Mesenchymal stem cell (in vitro differentiated cells and primary cell): ENCODE results near the gene AKR1C2.
"Not testable (repeated sequence)": the region's sequence is repeated elsewhere in the genome, so short reads cannot be mapped to it uniquely, and the experiment has no call there.

Experiments
- DNase-seq: peaks from one replicate; pipeline ENCODE4 v3.0.0-alpha.2; 2013
- H2AFZ ChIP-seq: one replicate; pipeline ENCODE4 v1.6.1; 2013; ENCODE audit warnings: low read depth, mild to moderate bottlenecking, control low read depth, inconsistent platforms, low read length, moderate library complexity
- H2AK5ac ChIP-seq: 2 replicates; pipeline ENCODE4 v1.6.1; 2013; ENCODE audit warnings: low read length, moderate library complexity, mild to moderate bottlenecking, inconsistent platforms; ENCODE audit not compliant: severe bottlenecking
- H2BK120ac ChIP-seq: one replicate; pipeline ENCODE4 v1.6.1; 2013; ENCODE audit warnings: low read depth, mild to moderate bottlenecking, inconsistent platforms, low read length, moderate library complexity
- H2BK12ac ChIP-seq, 2 experiments: one replicate each; pipeline ENCODE4 v1.6.1; 2013; ENCODE audit warnings: inconsistent platforms in 2 of 2, low read length in 2 of 2, mild to moderate bottlenecking in 2 of 2, moderate library complexity in 2 of 2, control low read depth in 1 of 2
- H2BK15ac ChIP-seq: one replicate; pipeline ENCODE4 v1.6.1; 2013; ENCODE audit warnings: mild to moderate bottlenecking, low read depth, inconsistent platforms; ENCODE audit not compliant: poor library complexity, severe bottlenecking
- H2BK5ac ChIP-seq: 2 replicates; pipeline ENCODE4 v1.6.1; 2013; ENCODE audit warnings: low read depth, mild to moderate bottlenecking, low read length, control low read depth, inconsistent platforms; ENCODE audit not compliant: poor library complexity, severe bottlenecking
- H3K14ac ChIP-seq, 2 experiments: one replicate each; pipeline ENCODE4 v1.6.1; 2013; ENCODE audit warnings: inconsistent platforms in 2 of 2, low read length in 2 of 2, control low read depth in 1 of 2, mild to moderate bottlenecking in 1 of 2, moderate library complexity in 1 of 2
- H3K18ac ChIP-seq, 2 experiments: one replicate each; pipeline ENCODE4 v1.6.1; 2013; ENCODE audit warnings: inconsistent platforms in 2 of 2, low read length in 2 of 2, control low read depth in 1 of 2, low read depth in 1 of 2, mild to moderate bottlenecking in 1 of 2
- H3K23ac ChIP-seq, 2 experiments: one replicate each; pipeline ENCODE4 v1.6.1; 2013; ENCODE audit warnings: inconsistent platforms in 2 of 2, low read length in 2 of 2, mild to moderate bottlenecking in 2 of 2, moderate library complexity in 2 of 2, control low read depth in 1 of 2
- H3K27ac ChIP-seq: 2 replicates; pipeline ENCODE4 v1.5.1; 2013; ENCODE audit warnings: mild to moderate bottlenecking, moderate library complexity, low read length, control low read depth, inconsistent platforms; ENCODE audit not compliant: poor library complexity, severe bottlenecking
- H3K27me3 ChIP-seq, 2 experiments: 2 replicates each; pipeline versions ENCODE4 v1.6.1 to v1.7.0; 2013; ENCODE audit warnings: low read length in 2 of 2, mild to moderate bottlenecking in 2 of 2, moderate library complexity in 2 of 2, control low read depth in 1 of 2, inconsistent platforms in 1 of 2; ENCODE audit not compliant: control insufficient read depth in 1 of 2, insufficient read depth in 1 of 2
- H3K36me3 ChIP-seq, 2 experiments: 2 replicates each; pipeline versions ENCODE4 v1.6.1 to v1.7.0; 2013; ENCODE audit warnings: low read length in 2 of 2, control low read depth in 1 of 2, inconsistent platforms in 1 of 2, low read depth in 1 of 2, mild to moderate bottlenecking in 1 of 2; ENCODE audit not compliant: insufficient read depth in 2 of 2, control insufficient read depth in 1 of 2
- H3K4ac ChIP-seq, 2 experiments: one replicate each; pipeline ENCODE4 v1.6.1; 2013; ENCODE audit warnings: inconsistent platforms in 2 of 2, low read length in 2 of 2, mild to moderate bottlenecking in 2 of 2, moderate library complexity in 2 of 2, control low read depth in 1 of 2, low read depth in 1 of 2
- H3K4me1 ChIP-seq: 2 replicates; pipeline ENCODE4 v1.6.1; 2013; ENCODE audit warnings: low read depth, low read length, control low read depth; ENCODE audit not compliant: control insufficient read depth, insufficient read depth
- H3K4me2 ChIP-seq: 2 replicates; pipeline ENCODE4 v1.6.1; 2013; ENCODE audit warnings: low read length, mild to moderate bottlenecking, inconsistent platforms; ENCODE audit not compliant: poor library complexity, severe bottlenecking
- H3K4me3 ChIP-seq, 2 experiments: 2 replicates each; pipeline versions ENCODE4 v1.5.1 to v1.7.0; 2013; ENCODE audit warnings: low read length in 2 of 2, mild to moderate bottlenecking in 2 of 2, control low read depth in 1 of 2, low read depth in 1 of 2; ENCODE audit not compliant: insufficient read depth in 1 of 2
- H3K79me1 ChIP-seq: replicated peaks from 2 replicates; pipeline ENCODE4 v1.6.1; 2013; ENCODE audit warnings: mild to moderate bottlenecking, control low read depth, low read length, inconsistent platforms; ENCODE audit not compliant: poor library complexity, severe bottlenecking
- H3K9ac ChIP-seq: 2 replicates; pipeline ENCODE4 v1.7.0; 2013; ENCODE audit warnings: mild to moderate bottlenecking, low read length, moderate library complexity
- H3K9me3 ChIP-seq: 2 replicates; pipeline ENCODE4 v1.7.0; 2013; ENCODE audit warnings: mild to moderate bottlenecking, low read length; ENCODE audit not compliant: control insufficient read depth
- H4K8ac ChIP-seq: one replicate; pipeline ENCODE4 v1.6.1; 2013; ENCODE audit warnings: inconsistent platforms, mild to moderate bottlenecking, low read length, moderate library complexity
- H4K91ac ChIP-seq: one replicate; pipeline ENCODE4 v1.6.1; 2013; ENCODE audit warnings: mild to moderate bottlenecking, low read length, inconsistent platforms
- WGBS: methylation state at CpG from one replicate; pipeline ENCODE4 v1.1.7; 2013; ENCODE audit warnings: mixed read lengths; 5-methylcytosine and 5-hydroxymethylcytosine counted together

AKR1C2 gene

DNA sequence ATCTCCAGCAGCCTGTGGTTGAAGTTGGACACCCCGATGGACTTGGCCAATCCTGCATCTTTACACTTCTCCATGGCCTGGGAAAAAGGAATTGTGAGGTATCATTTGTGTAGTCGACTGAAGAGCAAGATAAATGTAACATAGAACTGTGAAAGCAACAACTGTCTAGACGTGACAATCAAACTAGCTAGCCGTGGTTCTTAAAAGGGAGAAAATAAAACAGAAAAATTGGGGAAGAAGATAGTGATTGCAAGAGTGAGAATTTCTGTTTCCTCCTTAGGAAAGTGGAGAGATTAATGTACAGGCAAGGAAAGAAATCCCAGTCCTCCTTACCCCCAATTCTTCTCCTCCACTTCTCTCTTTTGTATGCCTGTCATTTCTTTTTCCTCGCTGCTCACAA is 5.0 kb downstream of the AKR1C2 start:
- WGBS = 89% methylated on average over 4 of the region's 5 CpGs
- Histone ChIP-seq H3K9ac (no peak overlapping the region), H3K27ac (no peak overlapping the region), H3K27me3 (no peaks in the 10 kb centered on the region), H3K4me3 (no peak overlapping the region), H2BK15ac (no peak overlapping the region), H2BK5ac (no peak overlapping the region), H2BK12ac (no peak overlapping the region), H2BK120ac (no peak overlapping the region), H4K8ac (no peak overlapping the region), H3K23ac (no peak overlapping the region), H3K4me2 (no peak overlapping the region), H3K4me1 (no peaks in the 10 kb centered on the region), H3K9me3 (no peaks in the 10 kb centered on the region), H3K36me3 (peaks cover 0 to 60% of the 10 kb centered on the region in 2 experiments), H4K91ac (no peak overlapping the region), H3K79me1 (no peaks in the 10 kb centered on the region), H3K18ac (no peak overlapping the region), H3K4ac (no peak overlapping the region), H2AFZ (no peak overlapping the region), H2AK5ac (no peak overlapping the region), H3K14ac (no peak overlapping the region)
- no peak for DNase-seq

DNA sequence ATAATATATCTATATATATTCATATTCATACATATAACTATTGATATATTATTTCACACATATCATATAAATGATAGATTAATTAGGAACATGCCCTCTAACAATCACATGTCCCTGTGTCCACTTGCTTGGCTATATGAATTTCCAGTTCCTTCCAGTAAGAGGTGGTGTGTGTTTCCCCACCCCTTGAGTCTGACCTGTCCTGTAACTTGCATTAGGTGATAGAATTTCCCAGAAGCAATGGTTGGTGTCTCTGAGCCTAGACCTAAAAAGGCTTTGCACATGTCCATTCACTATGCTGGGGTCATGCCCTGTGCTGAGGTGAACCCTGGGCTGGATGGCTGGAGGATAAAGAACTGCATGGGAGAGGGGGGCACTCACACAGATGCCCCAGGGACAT is 9.4 kb downstream of the AKR1C2 start:
- H3K23ac ChIP-seq, H3K4me3 ChIP-seq, H3K79me1 ChIP-seq, H3K27me3 ChIP-seq, H3K18ac ChIP-seq, H3K14ac ChIP-seq, H3K9me3 ChIP-seq, H4K91ac ChIP-seq, DNase-seq, H3K4me2 ChIP-seq, H3K4me1 ChIP-seq, H2BK12ac ChIP-seq, H3K4ac ChIP-seq, H3K9ac ChIP-seq, H2BK15ac ChIP-seq, H2BK120ac ChIP-seq, H4K8ac ChIP-seq, H2AFZ ChIP-seq, H2AK5ac ChIP-seq, H2BK5ac ChIP-seq, H3K27ac ChIP-seq: not testable (repeated sequence)
- peaks cover 0 to 67% of the 10 kb centered on the region in 2 experiments for H3K36me3 ChIP-seq

DNA sequence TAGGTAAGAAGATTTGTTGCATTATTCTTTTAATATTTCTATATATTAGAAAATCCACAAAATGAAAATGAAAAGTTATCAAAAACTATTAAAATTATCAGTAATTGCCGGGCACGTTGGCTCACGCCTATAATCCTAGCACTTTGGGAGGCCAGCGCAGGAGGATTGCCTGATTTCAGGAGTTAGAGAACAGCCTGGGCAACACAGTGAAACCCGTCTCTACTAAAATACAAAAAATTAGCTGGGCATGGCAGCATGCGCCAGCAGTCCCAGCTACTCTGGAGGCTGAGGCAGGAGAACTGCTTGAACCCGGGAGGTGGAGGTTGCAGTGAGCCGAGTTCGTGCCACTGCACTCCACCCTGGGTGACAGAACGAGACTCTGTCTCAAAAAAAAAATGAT is 11.1 kb downstream of the AKR1C2 start:
- H3K27ac ChIP-seq, H2AK5ac ChIP-seq, H3K4me2 ChIP-seq, H2BK5ac ChIP-seq, H3K4me1 ChIP-seq, H3K79me1 ChIP-seq, H3K4ac ChIP-seq, H3K27me3 ChIP-seq, H3K9ac ChIP-seq, H3K9me3 ChIP-seq, H2BK12ac ChIP-seq, H2BK120ac ChIP-seq, H2BK15ac ChIP-seq, H4K8ac ChIP-seq, H4K91ac ChIP-seq, H3K18ac ChIP-seq, DNase-seq, H2AFZ ChIP-seq, H3K4me3 ChIP-seq, H3K23ac ChIP-seq, H3K14ac ChIP-seq: not testable (repeated sequence)
- WGBS = 99% methylated on average over 9 of the region's 10 CpGs
- peaks cover 0 to 64% of the 10 kb centered on the region in 2 experiments for H3K36me3 ChIP-seq

DNA sequence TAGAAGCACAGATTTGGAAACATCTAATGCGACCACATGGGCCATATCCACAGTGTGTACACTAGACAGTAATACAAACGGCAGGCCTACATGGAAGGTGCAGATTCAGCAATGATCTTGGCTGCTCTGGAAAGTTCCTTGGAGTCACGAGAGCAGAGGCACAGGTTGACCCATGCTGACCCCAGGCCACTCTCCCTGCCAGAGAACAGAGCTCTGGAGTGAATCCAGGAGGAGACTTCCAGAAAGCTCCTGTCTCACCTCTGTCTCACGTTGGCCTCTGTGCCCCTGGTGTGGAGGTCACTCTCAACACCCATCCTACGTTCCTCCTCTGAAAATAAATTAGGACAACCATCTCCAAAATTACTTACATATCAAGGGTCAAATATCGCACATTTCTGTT is 12.2 kb downstream of the AKR1C2 start:
- not testable (repeated sequence) for H3K27ac ChIP-seq, H3K4me3 ChIP-seq, H2BK120ac ChIP-seq, H3K9me3 ChIP-seq, H2AK5ac ChIP-seq, H4K91ac ChIP-seq, H3K23ac ChIP-seq, H3K4me1 ChIP-seq, DNase-seq, H2BK15ac ChIP-seq, H3K18ac ChIP-seq, H2AFZ ChIP-seq, H4K8ac ChIP-seq, H3K14ac ChIP-seq, H3K27me3 ChIP-seq, H3K79me1 ChIP-seq, H2BK12ac ChIP-seq, H3K9ac ChIP-seq, H3K4ac ChIP-seq, H3K4me2 ChIP-seq, H2BK5ac ChIP-seq
- H3K36me3 ChIP-seq = peaks cover 0 to 63% of the 10 kb centered on the region in 2 experiments
- no CpG with 5 or more reads among the region's 6 CpGs for WGBS
